Right atrium auricular region (tissue), 2 donors: Measurements from ENCODE around the gene FAM234B. TPM values are rescaled to one million over a fixed set of nuclear protein-coding genes. Genes with fewer than 3 reads are reported as not detected.

Experiments used
- DNase-seq: peaks from one replicate; pipeline ENCODE4 v3.0.0-alpha.2; 2019; ENCODE audit warnings: low spot score
- H3K27ac ChIP-seq, 2 donors: fragments of 200-600 bp; sonication (generic); 1 replicate in 1 of 2; 2 replicates in 1 of 2; pipeline ENCODE4 v1.5.1; 2016 to 2019
- H3K27me3 ChIP-seq, 2 donors: fragments of 200-600 bp; sonication (generic); one replicate each; pipeline versions ENCODE4 v1.5.1 to v1.6.0; 2017 to 2019
- H3K36me3 ChIP-seq: fragments of 200-600 bp; sonication (generic); one replicate; pipeline ENCODE4 v1.5.1; 2016
- H3K4me1 ChIP-seq, 2 donors: fragments of 200-600 bp; sonication (generic); one replicate each; pipeline versions ENCODE4 v1.5.1 to v1.6.0; 2017 to 2019
- H3K4me3 ChIP-seq, 2 donors: fragments of 200-600 bp; sonication (generic); 1 replicate in 1 of 2; 2 replicates in 1 of 2; pipeline ENCODE4 v1.5.1; 2017 to 2019; ENCODE audit warnings: mild to moderate bottlenecking in 1 of 2, moderate library complexity in 1 of 2
- H3K9me3 ChIP-seq, 2 donors: fragments of 200-600 bp; sonication (generic); one replicate each; pipeline ENCODE4 v1.5.1; 2019
- CTCF ChIP-seq, 2 donors: fragments of 200-600 bp; sonication (generic); IDR thresholded peaks; one replicate each; pipeline ENCODE4 v1.5.1; 2019; ENCODE audit warnings: antibody characterized with exemption in 2 of 2
- total RNA-seq, 2 donors: library from RNA; depleted of rRNA; stranded (reverse); fragments of >200 nt; gene quantifications; one replicate each; pipeline ENCODE4 v1.1.0, GENCODE V29; 2016

Gene FAM234B
- total RNA-seq: 1 to 10 TPM; 1.7 to 4.6 TPM

- DNase-seq: peak; percentile 80
- Histone ChIP-seq H3K27me3 (no peaks in the 10 kb centered on the region), H3K4me3 (peak within 1 kb of the TSS; percentile 94 to 99), H3K4me1 (peaks cover 0 to 10% of the 10 kb centered on the region in 2 donors), H3K9me3 (no peaks in the 10 kb centered on the region), H3K27ac (peak within 1 kb of the TSS; percentile 67 to 71), H3K36me3 (no peaks in the 10 kb centered on the region)
- TF ChIP-seq CTCF (IDR thresholded peaks at IDR 0.05): peak in 1 of 2 donors; percentile 66
Observed at GRCh38 chr12:13044002-13044905, at the start of gene FAM234B. FAM234B (plus strand) TSS chr12:13044381; CDS start chr12:13044404, 23 bp downstream.

- TF ChIP-seq CTCF (IDR thresholded peaks at IDR 0.05): no peak
- Histone ChIP-seq H3K4me3 (no peak overlapping the region), H3K27ac (no peak overlapping the region), H3K4me1 (peaks cover 0 to 43% of the 10 kb centered on the region in 2 donors), H3K27me3 (no peaks in the 10 kb centered on the region), H3K9me3 (no peaks in the 10 kb centered on the region), H3K36me3 (no peaks in the 10 kb centered on the region)
- DNase-seq: no peak
Observed at GRCh38 chr12:12995088-12995487, 49.1 kb upstream of the FAM234B start.

GRCh38 chr12:12996209-12996608, 48.0 kb upstream of the FAM234B start:
- Histone ChIP-seq H3K4me1 (peaks cover 0 to 47% of the 10 kb centered on the region in 2 donors), H3K27me3 (no peaks in the 10 kb centered on the region)

GRCh38 chr12:12997156-12997555, 47.0 kb upstream of the FAM234B start:
- no peak for DNase-seq
- Histone ChIP-seq H3K27me3 (no peaks in the 10 kb centered on the region), H3K9me3 (no peaks in the 10 kb centered on the region), H3K27ac (no peak overlapping the region), H3K36me3 (no peaks in the 10 kb centered on the region), H3K4me3 (no peak overlapping the region), H3K4me1 (peaks cover 0 to 55% of the 10 kb centered on the region in 2 donors)
- no peak for TF ChIP-seq CTCF (IDR thresholded peaks at IDR 0.05)

More at GRCh38 chr12:12996209-12996608, 48.0 kb upstream of the FAM234B start:
- Histone ChIP-seq H3K9me3 (no peaks in the 10 kb centered on the region), H3K36me3 (no peaks in the 10 kb centered on the region), H3K27ac (no peak overlapping the region), H3K4me3 (no peak overlapping the region)
- no peak for DNase-seq
- TF ChIP-seq CTCF (IDR thresholded peaks at IDR 0.05): no peak

GRCh38 chr12:12997734-12998133, 46.4 kb upstream of the FAM234B start:
- Histone ChIP-seq H3K4me3 (no peak overlapping the region), H3K36me3 (no peaks in the 10 kb centered on the region), H3K27me3 (no peaks in the 10 kb centered on the region), H3K27ac (no peak overlapping the region), H3K4me1 (peaks cover 0 to 56% of the 10 kb centered on the region in 2 donors), H3K9me3 (no peaks in the 10 kb centered on the region)
- no peak for TF ChIP-seq CTCF (IDR thresholded peaks at IDR 0.05)
- DNase-seq: no peak
